GM23338 (cell line): ENCODE measurements around the gene SHB.

ENCODE experiments used
- CREB1 ChIP-seq: fragments of 250-450 bp; sonication (Bioruptor Pico); IDR thresholded peaks from 2 replicates; pipeline ENCODE4 v1.5.0; 2020; ENCODE audit warnings: low read depth, mild to moderate bottlenecking, moderate library complexity
- EZH2 ChIP-seq: fragments of 200-600 bp; sonication (generic); IDR thresholded peaks from one replicate; pipeline ENCODE4 v1.8.0; 2017; ENCODE audit warnings: antibody characterized with exemption, mild to moderate bottlenecking, low read depth; ENCODE audit not compliant: unreplicated experiment
- EZH2phosphoT487 ChIP-seq: fragments of 200-600 bp; sonication (generic); IDR thresholded peaks from one replicate; pipeline ENCODE4 v1.8.1; 2018; ENCODE audit warnings: antibody characterized with exemption; ENCODE audit not compliant: unreplicated experiment
- JUNB ChIP-seq: IDR thresholded peaks from one replicate; pipeline ENCODE4 v1.6.1; 2016; ENCODE audit warnings: antibody characterized with exemption; ENCODE audit not compliant: unreplicated experiment
- POLR2AphosphoS5 ChIP-seq: IDR thresholded peaks from 2 replicates; pipeline ENCODE4 v1.6.1; 2016; ENCODE audit warnings: antibody characterized with exemption, low read depth
- TF ChIP-seq, protein P1 (sequence below): IDR thresholded peaks from 2 replicates; pipeline ENCODE4 v1.6.1; 2016; ENCODE audit warnings: antibody characterized with exemption
- TF ChIP-seq, protein P2 (sequence below), 2 experiments: fragments of 200-600 bp in 1 of 2; sonication (generic) in 1 of 2; conservative IDR thresholded peaks; 2 replicates each; pipeline versions ENCODE4 v1.5.1 to v1.6.1; 2016 to 2017; ENCODE audit warnings: antibody characterized with exemption in 2 of 2, low read depth in 2 of 2, mild to moderate bottlenecking in 2 of 2, moderate library complexity in 1 of 2
- TF ChIP-seq, protein P3 (sequence below): IDR thresholded peaks from one replicate; pipeline ENCODE4 v1.6.1; 2018; ENCODE audit warnings: antibody characterized with exemption; ENCODE audit not compliant: unreplicated experiment

DNA sequence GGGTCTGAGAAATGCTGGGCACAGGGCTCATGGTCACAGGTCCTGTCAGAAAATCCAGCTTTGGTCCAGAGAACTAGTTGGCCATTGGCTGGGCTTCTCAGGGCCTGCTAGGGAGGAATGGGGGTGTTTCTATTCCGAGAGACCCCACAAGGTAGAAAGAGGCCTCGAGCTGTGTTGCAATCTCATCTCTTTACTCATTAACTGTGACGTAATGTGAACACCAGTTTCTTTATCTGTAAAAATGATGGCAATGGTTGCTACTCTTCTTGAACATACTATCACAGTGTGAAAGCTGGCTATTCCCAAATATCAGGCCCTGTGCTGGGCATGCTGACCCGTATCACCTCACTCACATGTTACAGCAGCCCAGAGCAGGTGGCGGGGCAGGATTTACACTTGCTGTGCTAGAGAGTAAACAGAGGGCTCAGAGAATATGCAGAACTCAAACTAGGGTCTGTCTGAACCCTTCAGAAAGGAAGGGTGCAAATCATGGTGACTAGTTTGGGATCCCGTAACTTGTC lies 129.4 kb downstream of the SHB start:
- TF ChIP-seq, protein P1, sequence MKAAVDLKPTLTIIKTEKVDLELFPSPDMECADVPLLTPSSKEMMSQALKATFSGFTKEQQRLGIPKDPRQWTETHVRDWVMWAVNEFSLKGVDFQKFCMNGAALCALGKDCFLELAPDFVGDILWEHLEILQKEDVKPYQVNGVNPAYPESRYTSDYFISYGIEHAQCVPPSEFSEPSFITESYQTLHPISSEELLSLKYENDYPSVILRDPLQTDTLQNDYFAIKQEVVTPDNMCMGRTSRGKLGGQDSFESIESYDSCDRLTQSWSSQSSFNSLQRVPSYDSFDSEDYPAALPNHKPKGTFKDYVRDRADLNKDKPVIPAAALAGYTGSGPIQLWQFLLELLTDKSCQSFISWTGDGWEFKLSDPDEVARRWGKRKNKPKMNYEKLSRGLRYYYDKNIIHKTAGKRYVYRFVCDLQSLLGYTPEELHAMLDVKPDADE, result no peak
- TF ChIP-seq, protein P2, sequence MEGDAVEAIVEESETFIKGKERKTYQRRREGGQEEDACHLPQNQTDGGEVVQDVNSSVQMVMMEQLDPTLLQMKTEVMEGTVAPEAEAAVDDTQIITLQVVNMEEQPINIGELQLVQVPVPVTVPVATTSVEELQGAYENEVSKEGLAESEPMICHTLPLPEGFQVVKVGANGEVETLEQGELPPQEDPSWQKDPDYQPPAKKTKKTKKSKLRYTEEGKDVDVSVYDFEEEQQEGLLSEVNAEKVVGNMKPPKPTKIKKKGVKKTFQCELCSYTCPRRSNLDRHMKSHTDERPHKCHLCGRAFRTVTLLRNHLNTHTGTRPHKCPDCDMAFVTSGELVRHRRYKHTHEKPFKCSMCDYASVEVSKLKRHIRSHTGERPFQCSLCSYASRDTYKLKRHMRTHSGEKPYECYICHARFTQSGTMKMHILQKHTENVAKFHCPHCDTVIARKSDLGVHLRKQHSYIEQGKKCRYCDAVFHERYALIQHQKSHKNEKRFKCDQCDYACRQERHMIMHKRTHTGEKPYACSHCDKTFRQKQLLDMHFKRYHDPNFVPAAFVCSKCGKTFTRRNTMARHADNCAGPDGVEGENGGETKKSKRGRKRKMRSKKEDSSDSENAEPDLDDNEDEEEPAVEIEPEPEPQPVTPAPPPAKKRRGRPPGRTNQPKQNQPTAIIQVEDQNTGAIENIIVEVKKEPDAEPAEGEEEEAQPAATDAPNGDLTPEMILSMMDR (conservative IDR thresholded peaks at IDR 0.05; ENCODE audit: low read depth in 2 of 2), result no peak
- TF ChIP-seq EZH2, result no peak
- no peak for TF ChIP-seq EZH2phosphoT487
- no peak for TF ChIP-seq POLR2AphosphoS5
- no peak for TF ChIP-seq CREB1 (CRISPR knock-in tag)
- TF ChIP-seq, protein P3, sequence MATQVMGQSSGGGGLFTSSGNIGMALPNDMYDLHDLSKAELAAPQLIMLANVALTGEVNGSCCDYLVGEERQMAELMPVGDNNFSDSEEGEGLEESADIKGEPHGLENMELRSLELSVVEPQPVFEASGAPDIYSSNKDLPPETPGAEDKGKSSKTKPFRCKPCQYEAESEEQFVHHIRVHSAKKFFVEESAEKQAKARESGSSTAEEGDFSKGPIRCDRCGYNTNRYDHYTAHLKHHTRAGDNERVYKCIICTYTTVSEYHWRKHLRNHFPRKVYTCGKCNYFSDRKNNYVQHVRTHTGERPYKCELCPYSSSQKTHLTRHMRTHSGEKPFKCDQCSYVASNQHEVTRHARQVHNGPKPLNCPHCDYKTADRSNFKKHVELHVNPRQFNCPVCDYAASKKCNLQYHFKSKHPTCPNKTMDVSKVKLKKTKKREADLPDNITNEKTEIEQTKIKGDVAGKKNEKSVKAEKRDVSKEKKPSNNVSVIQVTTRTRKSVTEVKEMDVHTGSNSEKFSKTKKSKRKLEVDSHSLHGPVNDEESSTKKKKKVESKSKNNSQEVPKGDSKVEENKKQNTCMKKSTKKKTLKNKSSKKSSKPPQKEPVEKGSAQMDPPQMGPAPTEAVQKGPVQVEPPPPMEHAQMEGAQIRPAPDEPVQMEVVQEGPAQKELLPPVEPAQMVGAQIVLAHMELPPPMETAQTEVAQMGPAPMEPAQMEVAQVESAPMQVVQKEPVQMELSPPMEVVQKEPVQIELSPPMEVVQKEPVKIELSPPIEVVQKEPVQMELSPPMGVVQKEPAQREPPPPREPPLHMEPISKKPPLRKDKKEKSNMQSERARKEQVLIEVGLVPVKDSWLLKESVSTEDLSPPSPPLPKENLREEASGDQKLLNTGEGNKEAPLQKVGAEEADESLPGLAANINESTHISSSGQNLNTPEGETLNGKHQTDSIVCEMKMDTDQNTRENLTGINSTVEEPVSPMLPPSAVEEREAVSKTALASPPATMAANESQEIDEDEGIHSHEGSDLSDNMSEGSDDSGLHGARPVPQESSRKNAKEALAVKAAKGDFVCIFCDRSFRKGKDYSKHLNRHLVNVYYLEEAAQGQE, result no peak
- TF ChIP-seq JUNB, result no peak
